H1 (cell line): ENCODE results near the gene TTC8. TPM values are rescaled to one million over a fixed set of nuclear protein-coding genes. Genes with fewer than 3 reads are reported as not detected.

ENCODE experiments used
- CTCF ChIA-PET: fragments of 300-600 bp; sonication (Branson Sonifier 250); formaldehyde crosslinking; loops from one replicate; lab custom pipeline; 2021; ENCODE audit not compliant: partially characterized antibody; lab: Charles Lee
- POLR2A ChIA-PET: fragments of 300-600 bp; sonication (Branson Sonifier 250); formaldehyde crosslinking; loops from one replicate; lab custom pipeline; 2021; ENCODE audit warnings: inconsistent platforms; ENCODE audit not compliant: partially characterized antibody; lab: Charles Lee
- DNase-seq, 2 experiments: peaks; one replicate each; pipeline versions ENCODE4 v3.0.0 to v3.0.0-alpha.2; 2010 to 2022; ENCODE audit warnings: low spot score in 2 of 2, low read depth in 1 of 2, mixed read lengths in 1 of 2
- FAIRE-seq: peaks from 2 replicates; lab custom pipeline; 2011; peaks lifted over from hg19 to GRCh38; lab: Jason Lieb, UNC
- H2AFZ ChIP-seq: 2 replicates; pipeline ENCODE4 v1.8.1; 2012; ENCODE audit warnings: low read length, inconsistent platforms
- H2AK5ac ChIP-seq: 2 replicates; pipeline ENCODE4 v1.6.1; 2013; ENCODE audit warnings: low read depth, low read length
- H2BK120ac ChIP-seq: replicated peaks from 2 replicates; pipeline ENCODE3; 2013; ENCODE audit warnings: low read depth, low read length, inconsistent platforms
- H2BK12ac ChIP-seq: 2 replicates; pipeline ENCODE4 v1.6.1; 2013; ENCODE audit warnings: low read depth, low read length
- H2BK15ac ChIP-seq: 2 replicates; pipeline ENCODE4 v1.6.1; 2013; ENCODE audit warnings: low read length
- H2BK20ac ChIP-seq: 2 replicates; pipeline ENCODE4 v1.6.1; 2013; ENCODE audit warnings: low read length
- H2BK5ac ChIP-seq: 2 replicates; pipeline ENCODE4 v1.6.1; 2013; ENCODE audit warnings: low read depth, low read length
- H3K14ac ChIP-seq: 2 replicates; pipeline ENCODE4 v1.6.1; 2013; ENCODE audit warnings: inconsistent platforms; ENCODE audit not compliant: insufficient read length
- H3K18ac ChIP-seq: 2 replicates; pipeline ENCODE4 v1.6.1; 2013; ENCODE audit warnings: low read length; ENCODE audit errors: extremely low read depth
- H3K23ac ChIP-seq: 2 replicates; pipeline ENCODE4 v1.6.1; 2013; ENCODE audit warnings: inconsistent platforms; ENCODE audit not compliant: insufficient read length
- H3K23me2 ChIP-seq: 2 replicates; pipeline ENCODE4 v1.6.1; 2013; ENCODE audit warnings: low read depth, low read length
- H3K27ac ChIP-seq: 2 replicates; pipeline ENCODE4 v1.6.1; 2011; ENCODE audit warnings: low read depth, low read length, inconsistent platforms
- H3K27me3 ChIP-seq, 4 experiments: replicated peaks in 1 of 4; 1 replicate in 1 of 4; 2 replicates in 3 of 4; pipeline versions ENCODE4 v1.6.1 to v1.8.1; 2011 to 2013; ENCODE audit warnings: low read length in 3 of 4, mild to moderate bottlenecking in 3 of 4, inconsistent platforms in 2 of 4, mixed read lengths in 2 of 4, moderate library complexity in 1 of 4; ENCODE audit not compliant: control insufficient read depth in 3 of 4, insufficient read depth in 3 of 4; ENCODE audit errors: extremely low read depth in 1 of 4
- H3K36me3 ChIP-seq, 4 experiments: 2 replicates each; pipeline versions ENCODE4 v1.6.1 to v1.8.1; 2011 to 2013; ENCODE audit warnings: mild to moderate bottlenecking in 4 of 4, low read length in 3 of 4, moderate library complexity in 2 of 4, control low read depth in 1 of 4, inconsistent platforms in 1 of 4; ENCODE audit not compliant: insufficient read depth in 4 of 4, control insufficient read depth in 2 of 4
- H3K4ac ChIP-seq: replicated peaks from 2 replicates; pipeline ENCODE3; 2013; ENCODE audit warnings: low read length, low read depth, mixed read lengths, inconsistent platforms; ENCODE audit not compliant: insufficient read length
- H3K4me1 ChIP-seq, 4 experiments: replicated peaks in 1 of 4; 1 replicate in 1 of 4; 2 replicates in 3 of 4; pipeline versions ENCODE4 v1.6.1 to v1.8.1; 2011 to 2013; ENCODE audit warnings: low read length in 3 of 4, inconsistent platforms in 2 of 4, mixed read lengths in 1 of 4; ENCODE audit not compliant: insufficient read depth in 4 of 4, control insufficient read depth in 3 of 4
- H3K4me2 ChIP-seq, 2 experiments: 2 replicates each; pipeline versions ENCODE4 v1.6.1 to v1.8.1; 2011 to 2013; ENCODE audit warnings: low read depth in 2 of 2, low read length in 2 of 2, control low read depth in 1 of 2, inconsistent platforms in 1 of 2, mild to moderate bottlenecking in 1 of 2; ENCODE audit not compliant: insufficient read depth in 1 of 2
- H3K4me3 ChIP-seq, 4 experiments: fragments of 200-600, 300-600 bp in 1 of 4; sonication (generic), shearing (Covaris generic), sonication (Bioruptor Twin) in 1 of 4; 2 replicates each; pipeline versions ENCODE4 v1.5.1 to v1.8.1; 2011 to 2016; ENCODE audit warnings: low read length in 4 of 4, low read depth in 3 of 4, control low read depth in 2 of 4, inconsistent platforms in 2 of 4, mild to moderate bottlenecking in 2 of 4, mixed read lengths in 1 of 4, moderate library complexity in 1 of 4; ENCODE audit not compliant: insufficient read depth in 2 of 4; ENCODE audit errors: extremely low read depth in 1 of 4
- H3K56ac ChIP-seq: replicated peaks from 2 replicates; pipeline ENCODE3; 2013; ENCODE audit warnings: low read depth, mild to moderate bottlenecking, mixed read lengths, low read length, inconsistent platforms; ENCODE audit not compliant: insufficient read length
- H3K79me1 ChIP-seq: 2 replicates; pipeline ENCODE4 v1.6.1; 2013; ENCODE audit warnings: low read depth, low read length, control low read depth
- H3K79me2 ChIP-seq, 2 experiments: 2 replicates each; pipeline versions ENCODE4 v1.6.1 to v1.8.1; 2012 to 2013; ENCODE audit warnings: low read length in 2 of 2, mild to moderate bottlenecking in 2 of 2, inconsistent platforms in 1 of 2; ENCODE audit not compliant: insufficient read depth in 2 of 2, control insufficient read depth in 1 of 2
- H3K9ac ChIP-seq, 4 experiments: replicated peaks in 1 of 4; 1 replicate in 1 of 4; 2 replicates in 3 of 4; pipeline versions ENCODE4 v1.6.1 to v1.8.1; 2011 to 2013; ENCODE audit warnings: low read depth in 3 of 4, low read length in 3 of 4, control low read depth in 2 of 4, mild to moderate bottlenecking in 2 of 4, moderate library complexity in 2 of 4, inconsistent platforms in 1 of 4; ENCODE audit errors: extremely low read depth in 1 of 4
- H3K9me3 ChIP-seq, 2 experiments: 2 replicates each; pipeline versions ENCODE4 v1.6.1 to v1.8.1; 2012 to 2013; ENCODE audit warnings: mild to moderate bottlenecking in 2 of 2, moderate library complexity in 2 of 2, control low read depth in 1 of 2, inconsistent platforms in 1 of 2, low read depth in 1 of 2, low read length in 1 of 2, mixed read lengths in 1 of 2; ENCODE audit not compliant: insufficient read depth in 2 of 2
- H4K20me1 ChIP-seq, 2 experiments: replicated peaks in 1 of 2; 2 replicates each; pipeline versions ENCODE3 to v1.8.1; 2011 to 2013; ENCODE audit warnings: inconsistent platforms in 2 of 2, low read length in 2 of 2, mild to moderate bottlenecking in 1 of 2; ENCODE audit not compliant: insufficient read depth in 2 of 2, control insufficient read depth in 1 of 2
- H4K5ac ChIP-seq: 2 replicates; pipeline ENCODE4 v1.6.1; 2013; ENCODE audit warnings: low read length, low read depth, mixed read lengths, inconsistent platforms; ENCODE audit not compliant: insufficient read length
- H4K8ac ChIP-seq: 2 replicates; pipeline ENCODE4 v1.8.0; 2013; ENCODE audit warnings: mild to moderate bottlenecking, moderate library complexity, low read length, inconsistent platforms; ENCODE audit not compliant: insufficient read depth; ENCODE audit errors: extremely low read depth
- H4K91ac ChIP-seq: replicated peaks from 2 replicates; pipeline ENCODE3; 2013; ENCODE audit warnings: low read length, mixed read lengths, inconsistent platforms; ENCODE audit not compliant: insufficient read length
- SIN3A ChIP-seq, 2 experiments: IDR thresholded peaks in 1 of 2; conservative IDR thresholded peaks in 1 of 2; 2 replicates each; pipeline ENCODE4 v1.6.1; 2011 to 2012; ENCODE audit warnings: low read length in 2 of 2, improper control_type of control experiment in 1 of 2, low read depth in 1 of 2, mild to moderate bottlenecking in 1 of 2
- SIRT6 ChIP-seq: IDR thresholded peaks from one replicate; pipeline ENCODE4 v1.7.1; 2012; ENCODE audit warnings: low read length, inconsistent platforms
- YY1 ChIP-seq: IDR thresholded peaks from 2 replicates; pipeline ENCODE4 v1.6.1; 2011; ENCODE audit warnings: low read depth, mild to moderate bottlenecking, low read length
- WGBS, 2 experiments: shearing (Covaris generic) in 1 of 2; methylation state at CpG; one replicate each; pipeline versions ENCODE4 v1.1.6 to v1.1.7; 2013 to 2015; ENCODE audit warnings: low lambda C conversion rate in 2 of 2, mixed read lengths in 2 of 2, inconsistent platforms in 1 of 2, low coverage in 1 of 2, missing lambda C conversion rate in 1 of 2; ENCODE audit not compliant: insufficient replicate concordance in 2 of 2, insufficient coverage in 1 of 2, insufficient read length in 1 of 2; ENCODE audit errors: extremely low coverage in 1 of 2, missing lambda C conversion rate in 1 of 2; 5-methylcytosine and 5-hydroxymethylcytosine counted together
- polyA plus RNA-seq, 7 experiments: library from polyadenylated mRNA; depleted of rRNA in 3 of 7; stranded (reverse) in 5 of 7; unstranded in 2 of 7; fragments of >200 nt in 5 of 7; fragments of 200-250 nt in 2 of 7; gene quantifications; 1 replicate in 5 of 7; 2 replicates in 1 of 7; 4 replicates in 1 of 7; pipeline versions ENCODE4 v1.2.1 to v1.2.3, GENCODE V29; 2011 to 2013; ENCODE audit warnings: missing spikeins in 2 of 7, mixed read lengths in 2 of 7
- total RNA-seq: library from RNA; stranded (reverse); fragmentation: NEBNext Ultra II Directional; extraction: Animal tissue kit (Norgen Biotek cat#: 25700); gene quantifications from 2 replicates; pipeline ENCODE4 v1.2.1, GENCODE V29; 2021

The TTC8 gene
- total and polyA plus RNA-seq, 2 of the 8 experiments (the other 6 are each of a cell fraction or from before 2014, with no cell fraction given), result 13.1 to 13.5 TPM

DNA sequence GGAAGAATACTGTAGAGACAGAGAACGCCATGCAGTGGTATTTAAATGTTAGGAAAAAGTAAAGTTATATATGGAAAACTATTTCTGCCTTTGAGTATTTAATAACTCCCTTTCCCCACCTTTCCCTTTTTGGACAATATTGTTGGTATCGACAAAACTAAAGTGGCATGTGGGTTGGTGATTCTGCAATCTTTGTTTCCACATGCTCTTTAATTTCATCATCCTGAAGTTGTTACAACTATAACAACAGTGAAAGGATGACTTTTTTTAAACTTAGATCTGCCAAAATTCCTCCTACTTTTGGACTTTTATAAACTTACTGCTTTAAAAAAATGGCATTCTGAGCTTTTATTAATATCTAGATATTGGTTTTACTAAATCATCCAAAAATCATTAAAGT lies 25.3 kb downstream of the TTC8 start:
- H3K27ac ChIP-seq, result no peak overlapping the region
- no peak overlapping the region for H3K18ac ChIP-seq
- H3K56ac ChIP-seq, result no peak overlapping the region
- H2AFZ ChIP-seq, result no peak overlapping the region
- no peak overlapping the region for H2BK20ac ChIP-seq
- no peaks in the 10 kb centered on the region for H3K9me3 ChIP-seq
- DNase-seq, result no peak
- H3K36me3 ChIP-seq, result no peaks in the 10 kb centered on the region
- no peaks in the 10 kb centered on the region for H4K20me1 ChIP-seq
- no peaks in the 10 kb centered on the region for H3K79me1 ChIP-seq
- H3K4me1 ChIP-seq, result peaks cover 0 to 5% (median 0%) of the 10 kb centered on the region in 4 experiments; a peak in 1 of 7 replicates
- H3K23me2 ChIP-seq, result no peaks in the 10 kb centered on the region
- H4K5ac ChIP-seq, result no peak overlapping the region
- no peak overlapping the region for H3K4me3 ChIP-seq
- no peak overlapping the region for H3K14ac ChIP-seq
- no peak overlapping the region for H2BK15ac ChIP-seq
- H2AK5ac ChIP-seq, result no peak overlapping the region
- no peak overlapping the region for H3K23ac ChIP-seq
- POLR2A ChIA-PET, result interaction anchor here (0.6 kb wide), 1 partner anchor 276 kb away, joined by 3 read pairs; no protein-coding TSS in a partner anchor
- no peaks in the 10 kb centered on the region for H3K79me2 ChIP-seq
- H4K91ac ChIP-seq, result no peak overlapping the region
- no peak overlapping the region for H4K8ac ChIP-seq
- no peak overlapping the region for H3K4ac ChIP-seq
- no peak overlapping the region for H2BK5ac ChIP-seq
- no peaks in the 10 kb centered on the region for H3K27me3 ChIP-seq
- no peak overlapping the region for H3K9ac ChIP-seq
- no peak overlapping the region for H2BK120ac ChIP-seq
- CTCF ChIA-PET, result interaction anchor here (1.2 to 1.3 kb wide), 2 partner anchors 18 to 182 kb away, joined by 3 to 4 read pairs; no protein-coding TSS in a partner anchor
- FAIRE-seq, result no peak
- no peak overlapping the region for H3K4me2 ChIP-seq
- WGBS, 2 experiments, result 84% methylated on average over 2 of the region's 2 CpGs; no CpG with 5 or more reads in 1 of the 2 experiments
- no peak overlapping the region for H2BK12ac ChIP-seq
- TF ChIP-seq SIRT6 (no peak), YY1 (no peak), SIN3A (conservative IDR thresholded peaks at IDR 0.05 in 1 of 2, IDR thresholded peaks at IDR 0.05 in 1 of 2; ENCODE audit: low read depth in 1 of 2, low read length in 2 of 2) (no peak)
